IMR-90 (cell line): ENCODE data around the gene CPOX. TPM values are rescaled to one million over a fixed set of nuclear protein-coding genes. Genes with fewer than 3 reads are reported as not detected.

ENCODE experiments used
- ATAC-seq: fragments of 200-7000 bp; cut with Tn5 transposase; 2 replicates; pipeline ENCODE4 v1.9.1; 2020; ENCODE audit warnings: low read depth, mild to moderate bottlenecking, moderate library complexity
- BruUV-seq: library from RNA; stranded (reverse); fragments of 400-500 nt; replicated peaks from 2 replicates; lab custom pipeline; 2021; lab: Mats Ljungman, UMichigan
- CTCF ChIA-PET: fragments of 300-600 bp; formaldehyde crosslinking; extraction: SDS; loops from one replicate; lab custom pipeline; 2021; ENCODE audit warnings: antibody characterized with exemption; lab: Yijun Ruan, JAX
- POLR2A ChIA-PET: fragments of 300-600 bp; sonication (Branson Sonifier 250); formaldehyde crosslinking; loops from one replicate; lab custom pipeline; 2022; ENCODE audit warnings: antibody characterized with exemption; ENCODE audit not compliant: unreplicated experiment; lab: Charles Lee
- DNase-seq: peaks from one replicate; pipeline ENCODE4 v3.0.0; 2013
- H2AFZ ChIP-seq: replicated peaks from 2 replicates; pipeline ENCODE3; 2013; ENCODE audit warnings: low read length, mild to moderate bottlenecking; ENCODE audit not compliant: poor library complexity
- H2AK5ac ChIP-seq: 2 replicates; pipeline ENCODE4 v1.6.1; 2013; ENCODE audit warnings: low read depth, low read length, inconsistent platforms
- H2AK9ac ChIP-seq: replicated peaks from 2 replicates; pipeline ENCODE3; 2013; ENCODE audit warnings: mild to moderate bottlenecking, low read depth, low read length, moderate library complexity; ENCODE audit not compliant: poor library complexity
- H2BK120ac ChIP-seq: 2 replicates; pipeline ENCODE4 v1.6.1; 2013; ENCODE audit warnings: low read depth, low read length, inconsistent platforms
- H2BK15ac ChIP-seq: 3 replicates; pipeline ENCODE4 v1.6.1; 2013; ENCODE audit warnings: low read depth, low read length, inconsistent platforms
- H2BK20ac ChIP-seq: 2 replicates; pipeline ENCODE4 v1.6.1; 2013; ENCODE audit warnings: low read depth, mild to moderate bottlenecking, inconsistent platforms, low read length, moderate library complexity
- H2BK5ac ChIP-seq: 2 replicates; pipeline ENCODE4 v1.6.1; 2013; ENCODE audit warnings: mild to moderate bottlenecking, low read depth, low read length, inconsistent platforms; ENCODE audit not compliant: poor library complexity, severe bottlenecking
- H3K14ac ChIP-seq: replicated peaks from 2 replicates; pipeline ENCODE4 v1.6.1; 2013; ENCODE audit warnings: low read depth, low read length, inconsistent platforms
- H3K18ac ChIP-seq: 2 replicates; pipeline ENCODE4 v1.6.1; 2013; ENCODE audit warnings: low read depth, low read length, control low read depth
- H3K23ac ChIP-seq: 2 replicates; pipeline ENCODE4 v1.6.1; 2013; ENCODE audit warnings: low read depth, low read length, inconsistent platforms
- H3K27ac ChIP-seq: 2 replicates; pipeline ENCODE4 v1.5.1; 2013; ENCODE audit warnings: mild to moderate bottlenecking, control low read depth, low read length; ENCODE audit not compliant: insufficient read depth
- H3K27me3 ChIP-seq: 2 replicates; pipeline ENCODE4 v1.6.1; 2013; ENCODE audit warnings: low read length; ENCODE audit not compliant: control insufficient read depth, insufficient read depth
- H3K36me3 ChIP-seq: 2 replicates; pipeline ENCODE4 v1.6.1; 2013; ENCODE audit warnings: low read length, mixed read lengths; ENCODE audit not compliant: control insufficient read depth, insufficient read depth
- H3K4ac ChIP-seq: 2 replicates; pipeline ENCODE4 v1.6.1; 2013; ENCODE audit warnings: low read depth, low read length, inconsistent platforms
- H3K4me1 ChIP-seq: 2 replicates; pipeline ENCODE4 v1.6.1; 2013; ENCODE audit warnings: low read length, mixed read lengths; ENCODE audit not compliant: control insufficient read depth, insufficient read depth
- H3K4me2 ChIP-seq: 2 replicates; pipeline ENCODE4 v1.6.1; 2013; ENCODE audit warnings: low read depth, mild to moderate bottlenecking, control low read depth, low read length, moderate library complexity
- H3K4me3 ChIP-seq: 2 replicates; pipeline ENCODE4 v1.5.1; 2013; ENCODE audit warnings: low read depth, mild to moderate bottlenecking, control low read depth, low read length, moderate library complexity; ENCODE audit not compliant: insufficient read depth
- H3K56ac ChIP-seq: 2 replicates; pipeline ENCODE4 v1.6.1; 2013; ENCODE audit warnings: low read length, inconsistent platforms; ENCODE audit not compliant: insufficient read depth; ENCODE audit errors: extremely low read depth
- H3K79me1 ChIP-seq, 2 experiments: 2 replicates each; pipeline ENCODE4 v1.6.1; 2013; ENCODE audit warnings: low read length in 2 of 2, inconsistent platforms in 1 of 2, low read depth in 1 of 2
- H3K9ac ChIP-seq: 2 replicates; pipeline ENCODE4 v1.6.1; 2013; ENCODE audit warnings: low read depth, low read length, control low read depth
- H3K9me1 ChIP-seq: 2 replicates; pipeline ENCODE4 v1.6.1; 2013; ENCODE audit warnings: low read length, inconsistent platforms; ENCODE audit not compliant: insufficient read depth
- H3K9me3 ChIP-seq: 2 replicates; pipeline ENCODE4 v1.6.1; 2013; ENCODE audit warnings: low read length; ENCODE audit not compliant: control insufficient read depth, insufficient read depth
- H4K20me1 ChIP-seq: 2 replicates; pipeline ENCODE4 v1.6.1; 2013; ENCODE audit warnings: low read length, inconsistent platforms; ENCODE audit not compliant: insufficient read depth
- H4K5ac ChIP-seq: 2 replicates; pipeline ENCODE4 v1.6.1; 2013; ENCODE audit warnings: mild to moderate bottlenecking, low read depth, low read length, control low read depth
- H4K8ac ChIP-seq, 2 experiments: 2 replicates each; pipeline ENCODE4 v1.6.1; 2013; ENCODE audit warnings: low read depth in 2 of 2, low read length in 2 of 2, control low read depth in 1 of 2, inconsistent platforms in 1 of 2
- H4K91ac ChIP-seq: 2 replicates; pipeline ENCODE4 v1.6.1; 2013; ENCODE audit warnings: low read depth, low read length, inconsistent platforms; ENCODE audit not compliant: insufficient read depth
- WGBS, 2 experiments: methylation state at CpG; one replicate each; pipeline versions ENCODE4 v1.1.5 to v1.1.7; 2013; ENCODE audit warnings: missing lambda C conversion rate in 2 of 2; ENCODE audit not compliant: insufficient read length in 1 of 2; ENCODE audit errors: extremely low coverage in 2 of 2; 5-methylcytosine and 5-hydroxymethylcytosine counted together
- dilution Hi-C: fragments of 300-500 bp; cut with HindIII; formaldehyde crosslinking; loops from one replicate; pipeline ENCODE4 v1.14.3; 2018; ENCODE audit warnings: low sequenced_read_pairs; ENCODE audit not compliant: unreplicated experiment
- in situ Hi-C: fragments of 300-500 bp; cut with MboI; formaldehyde crosslinking; loops from 3 replicates; pipeline ENCODE4 v1.14.3; 2019; ENCODE audit warnings: low sequenced_read_pairs, inconsistent platforms, mixed read lengths
- intact Hi-C: fragments of 100-400 bp; cut with micrococcal nuclease; formaldehyde crosslinking; loops from 2 replicates; pipeline ENCODE4 v1.10.0; 2022
- polyA plus RNA-seq, 3 experiments: library from polyadenylated mRNA; depleted of rRNA; stranded (reverse); fragments of >200 nt; gene quantifications; 2 replicates each; pipeline ENCODE4 v1.2.3, GENCODE V29; 2012; ENCODE audit warnings: low replicate concordance in 1 of 3
- total RNA-seq: library from RNA; depleted of rRNA; stranded (reverse); fragments of >200 nt; gene quantifications from 2 replicates; pipeline ENCODE4 v1.2.3, GENCODE V29; 2012
- TF ChIP-seq, protein P1 (sequence below): conservative IDR thresholded peaks from 2 replicates; pipeline ENCODE4 v1.5.1; 2012; ENCODE audit warnings: mild to moderate bottlenecking, low read depth, low read length, improper control_type of control experiment

The CPOX gene
- total and polyA plus RNA-seq, 2 of the 4 experiments (the other 2 are of a cell fraction) = 14.5 to 19.4 TPM

DNA sequence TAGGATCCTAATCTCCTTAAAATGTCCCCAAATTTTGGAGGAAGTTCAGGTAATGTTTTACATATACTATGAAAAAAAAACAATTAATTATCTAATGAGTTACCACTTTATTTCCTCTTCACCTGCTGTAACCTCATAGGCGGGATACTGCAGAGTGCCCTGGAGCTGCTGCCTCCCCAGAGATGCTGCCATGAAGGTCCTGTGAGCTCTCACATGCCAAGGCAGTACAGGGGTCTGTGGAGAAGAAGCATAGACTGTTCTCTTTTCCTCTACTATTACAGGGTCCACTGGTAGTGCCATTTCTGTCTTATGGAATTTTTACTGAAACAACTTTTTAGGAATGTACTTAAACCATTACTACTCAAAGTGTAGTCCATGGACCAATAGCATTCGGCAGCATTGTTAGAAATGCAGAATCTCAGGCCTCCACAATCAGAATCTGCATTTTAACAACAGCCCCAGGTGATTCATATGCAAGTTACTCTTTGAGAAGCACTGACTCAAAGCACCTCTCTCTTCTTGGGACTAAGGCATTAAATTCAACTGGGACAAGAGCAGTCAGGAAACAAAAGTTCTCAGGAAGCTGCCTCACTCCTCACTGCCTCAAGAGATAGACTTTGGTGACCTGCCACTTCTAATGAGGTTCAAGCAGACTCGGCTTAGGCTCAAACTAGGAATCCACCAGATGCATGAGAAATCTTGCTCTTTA lies 30.3 kb upstream of the CPOX start:
- CTCF ChIA-PET = no interaction called here

More for the DNA sequence above, 30.3 kb upstream of the CPOX start:
- POLR2A ChIA-PET = no interaction called here
- Histone ChIP-seq H2AK5ac (no peak overlapping the region), H3K9me1 (no peaks in the 10 kb centered on the region), H4K91ac (no peak overlapping the region), H3K18ac (no peak overlapping the region), H3K23ac (no peak overlapping the region), H4K5ac (no peak overlapping the region), H3K36me3 (no peaks in the 10 kb centered on the region), H2BK5ac (no peak overlapping the region), H3K56ac (no peak overlapping the region), H3K27me3 (peaks cover 7% of the 10 kb centered on the region; the same call in 1 of the 2 replicates), H3K4ac (no peak overlapping the region), H3K79me1 (no peaks in the 10 kb centered on the region), H4K8ac (no peak overlapping the region), H3K4me2 (no peak overlapping the region), H4K20me1 (no peaks in the 10 kb centered on the region), H3K27ac (no peak overlapping the region), H2AK9ac (no peak overlapping the region), H2BK15ac (no peak overlapping the region), H2BK20ac (no peak overlapping the region), H3K4me3 (no peak overlapping the region), H3K4me1 (no peaks in the 10 kb centered on the region), H3K9me3 (no peaks in the 10 kb centered on the region), H3K9ac (no peak overlapping the region), H2AFZ (no peak overlapping the region), H2BK120ac (no peak overlapping the region), H3K14ac (no peak overlapping the region)
- 40% methylated on average over 1 of the region's 3 CpGs; no CpG with 5 or more reads in 1 of the 2 experiments for WGBS, 2 experiments
- ATAC-seq (no peak), DNase-seq (no peak)
- dilution Hi-C loops = no loop called here
- intact Hi-C loops = no loop called here
- no TSS peak for BruUV-seq
- in situ Hi-C loops = loop anchor here (25.0 kb wide), 1 partner anchor 1139 kb away; no protein-coding TSS in a partner anchor
- TF ChIP-seq, protein P1, sequence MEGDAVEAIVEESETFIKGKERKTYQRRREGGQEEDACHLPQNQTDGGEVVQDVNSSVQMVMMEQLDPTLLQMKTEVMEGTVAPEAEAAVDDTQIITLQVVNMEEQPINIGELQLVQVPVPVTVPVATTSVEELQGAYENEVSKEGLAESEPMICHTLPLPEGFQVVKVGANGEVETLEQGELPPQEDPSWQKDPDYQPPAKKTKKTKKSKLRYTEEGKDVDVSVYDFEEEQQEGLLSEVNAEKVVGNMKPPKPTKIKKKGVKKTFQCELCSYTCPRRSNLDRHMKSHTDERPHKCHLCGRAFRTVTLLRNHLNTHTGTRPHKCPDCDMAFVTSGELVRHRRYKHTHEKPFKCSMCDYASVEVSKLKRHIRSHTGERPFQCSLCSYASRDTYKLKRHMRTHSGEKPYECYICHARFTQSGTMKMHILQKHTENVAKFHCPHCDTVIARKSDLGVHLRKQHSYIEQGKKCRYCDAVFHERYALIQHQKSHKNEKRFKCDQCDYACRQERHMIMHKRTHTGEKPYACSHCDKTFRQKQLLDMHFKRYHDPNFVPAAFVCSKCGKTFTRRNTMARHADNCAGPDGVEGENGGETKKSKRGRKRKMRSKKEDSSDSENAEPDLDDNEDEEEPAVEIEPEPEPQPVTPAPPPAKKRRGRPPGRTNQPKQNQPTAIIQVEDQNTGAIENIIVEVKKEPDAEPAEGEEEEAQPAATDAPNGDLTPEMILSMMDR = no peak
